ENCODE results near the gene TTC34.

The TTC34 gene

DNA sequence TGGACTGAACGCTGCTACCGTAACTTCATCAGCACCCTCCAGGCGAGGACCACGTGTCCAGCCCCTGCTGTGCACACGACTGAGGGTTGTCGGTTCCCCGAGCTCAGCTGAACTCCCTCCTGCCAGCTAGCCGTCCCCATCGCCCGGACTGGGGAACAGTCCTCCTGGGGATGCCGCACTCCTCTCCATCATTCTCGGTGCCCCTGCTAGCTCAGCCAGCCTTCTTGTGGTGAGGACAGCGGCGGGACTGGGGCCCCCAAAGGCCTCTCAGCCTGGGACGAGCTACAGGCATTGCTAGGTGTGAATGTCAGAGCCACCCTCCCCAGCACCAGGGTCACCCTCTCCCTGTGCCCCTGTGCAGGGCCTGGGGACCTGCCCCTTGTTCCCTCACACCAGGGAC is 8.8 kb upstream of the TTC34 start:
- Mint-ChIP-seq H3K4me3 (no peak overlapping the region), H3K4me1 (no peaks in the 10 kb centered on the region)

GRCh38 chr1:2809656-2810055 is 8.2 kb upstream of the TTC34 start:
- CTCF ChIA-PET: no interaction called here
- no peaks in the 10 kb centered on the region for H3K4me1 Mint-ChIP-seq
- H3K27ac Mint-ChIP-seq: no peak overlapping the region
- H3K4me3 Mint-ChIP-seq: no peak overlapping the region
- peaks cover 4% of the 10 kb centered on the region for H3K27me3 Mint-ChIP-seq
- H3K9me3 Mint-ChIP-seq: no peaks in the 10 kb centered on the region
- DNase-seq: no peak
- no peaks in the 10 kb centered on the region for H3K36me3 Mint-ChIP-seq

More for the DNA sequence above, 8.8 kb upstream of the TTC34 start:
- Mint-ChIP-seq H3K36me3 (no peaks in the 10 kb centered on the region), H3K27ac (no peak overlapping the region), H3K27me3 (peaks cover 4% of the 10 kb centered on the region), H3K9me3 (no peaks in the 10 kb centered on the region)
- no peak for DNase-seq
- CTCF ChIA-PET: no interaction called here

GRCh38 chr1:2808831-2809605 is 7.5 kb upstream of the TTC34 start:
- CTCF ChIA-PET: no interaction called here
- H3K36me3 Mint-ChIP-seq: no peaks in the 10 kb centered on the region
- H3K27ac Mint-ChIP-seq: no peak overlapping the region
- DNase-seq: no peak
- H3K27me3 Mint-ChIP-seq: peaks cover 4% of the 10 kb centered on the region
- no peaks in the 10 kb centered on the region for H3K9me3 Mint-ChIP-seq
- no peaks in the 10 kb centered on the region for H3K4me1 Mint-ChIP-seq
- H3K4me3 Mint-ChIP-seq: no peak overlapping the region

DNA sequence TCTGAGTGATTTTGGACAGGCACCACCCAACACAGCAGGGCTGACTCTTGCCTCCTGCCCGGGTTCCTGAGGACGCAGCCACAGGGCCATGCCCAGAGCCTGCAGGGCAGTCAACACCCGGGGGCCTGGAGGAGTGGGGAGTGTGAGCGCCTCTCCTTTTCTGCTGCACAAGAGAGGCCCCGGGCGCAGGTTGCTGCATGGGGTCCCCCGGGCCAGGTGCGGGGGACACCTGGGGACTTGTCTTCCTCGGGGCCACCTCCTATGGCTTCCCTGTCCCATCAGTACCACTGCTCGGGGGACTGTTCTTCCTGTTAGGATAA is 6.9 kb upstream of the TTC34 start:
- peaks cover 4% of the 10 kb centered on the region for H3K27me3 Mint-ChIP-seq
- H3K9me3 Mint-ChIP-seq: no peaks in the 10 kb centered on the region

DNA sequence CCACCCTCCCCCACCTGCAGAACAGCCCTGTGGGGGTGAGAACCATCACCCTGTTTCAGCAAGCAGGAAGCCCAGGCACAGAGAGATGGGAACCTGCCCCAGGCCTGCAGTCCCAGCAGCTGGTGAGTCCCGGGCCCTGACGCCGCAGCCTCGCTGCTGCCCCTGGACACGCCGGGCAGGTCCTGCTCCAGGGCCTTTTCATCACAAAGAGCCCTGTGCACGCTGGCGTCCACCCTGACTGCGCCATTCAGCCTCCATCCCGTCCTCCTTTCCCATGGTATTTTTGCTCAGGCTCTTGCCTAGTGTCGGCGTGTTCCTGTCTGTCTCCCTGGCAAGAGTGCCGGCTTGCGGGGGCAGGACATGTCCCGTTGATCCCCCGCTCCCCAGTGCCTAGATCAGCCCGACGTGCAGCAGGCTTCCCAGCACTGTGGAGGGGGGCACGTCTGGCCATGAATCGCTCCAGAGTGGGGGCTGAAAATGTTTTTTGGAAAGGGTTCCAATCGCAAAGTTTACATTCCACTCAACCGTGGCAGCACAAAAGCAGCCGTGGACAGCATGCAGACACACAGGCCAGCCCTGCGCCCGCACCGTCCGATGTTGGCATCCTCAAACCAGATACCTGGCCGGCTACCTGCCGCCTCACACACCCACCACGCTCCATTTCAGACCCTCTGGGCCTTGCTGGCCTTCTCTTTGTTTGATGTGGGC is 6.3 kb upstream of the TTC34 start:
- CTCF ChIA-PET: no interaction called here
- DNase-seq: no peak
- Mint-ChIP-seq H3K4me1 (no peaks in the 10 kb centered on the region), H3K27me3 (peaks cover 4% of the 10 kb centered on the region), H3K36me3 (no peaks in the 10 kb centered on the region), H3K4me3 (no peak overlapping the region), H3K9me3 (no peaks in the 10 kb centered on the region), H3K27ac (no peak overlapping the region)

More for the DNA sequence above, 6.9 kb upstream of the TTC34 start:
- Mint-ChIP-seq H3K4me1 (no peaks in the 10 kb centered on the region), H3K36me3 (no peaks in the 10 kb centered on the region), H3K27ac (no peak overlapping the region), H3K4me3 (no peak overlapping the region)
- DNase-seq: no peak
- CTCF ChIA-PET: no interaction called here

GRCh38 chr1:2807036-2807435 is 5.5 kb upstream of the TTC34 start:
- DNase-seq: no peak
- Mint-ChIP-seq H3K9me3 (no peaks in the 10 kb centered on the region), H3K27me3 (peaks cover 4% of the 10 kb centered on the region), H3K4me3 (no peak overlapping the region), H3K27ac (no peak overlapping the region), H3K4me1 (no peaks in the 10 kb centered on the region), H3K36me3 (no peaks in the 10 kb centered on the region)
- CTCF ChIA-PET: no interaction called here

DNA sequence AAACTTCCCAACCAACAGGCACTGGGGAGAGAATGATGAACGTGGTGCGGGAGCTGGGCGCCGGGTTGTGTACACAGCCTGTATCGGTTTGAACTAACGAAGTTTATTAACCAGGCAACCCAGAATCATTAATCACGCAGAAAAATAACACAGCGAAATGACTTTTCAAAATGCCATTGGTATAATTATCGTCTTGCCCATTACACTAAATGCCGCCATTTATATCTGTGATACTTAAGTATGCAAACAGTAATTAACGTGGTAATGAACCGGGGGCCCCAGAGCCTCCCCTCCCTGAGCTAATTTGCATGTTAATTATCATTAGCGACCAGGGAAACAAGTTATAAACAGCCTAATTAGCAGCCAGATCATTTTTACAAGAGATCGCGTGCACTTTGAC is 5.1 kb upstream of the TTC34 start:
- DNase-seq: no peak
- CTCF ChIA-PET: no interaction called here
- no peaks in the 10 kb centered on the region for H3K4me1 Mint-ChIP-seq
- no peaks in the 10 kb centered on the region for H3K9me3 Mint-ChIP-seq
- no peaks in the 10 kb centered on the region for H3K36me3 Mint-ChIP-seq
- peaks cover 4% of the 10 kb centered on the region for H3K27me3 Mint-ChIP-seq
- H3K4me3 Mint-ChIP-seq: no peak overlapping the region
- no peak overlapping the region for H3K27ac Mint-ChIP-seq

DNA sequence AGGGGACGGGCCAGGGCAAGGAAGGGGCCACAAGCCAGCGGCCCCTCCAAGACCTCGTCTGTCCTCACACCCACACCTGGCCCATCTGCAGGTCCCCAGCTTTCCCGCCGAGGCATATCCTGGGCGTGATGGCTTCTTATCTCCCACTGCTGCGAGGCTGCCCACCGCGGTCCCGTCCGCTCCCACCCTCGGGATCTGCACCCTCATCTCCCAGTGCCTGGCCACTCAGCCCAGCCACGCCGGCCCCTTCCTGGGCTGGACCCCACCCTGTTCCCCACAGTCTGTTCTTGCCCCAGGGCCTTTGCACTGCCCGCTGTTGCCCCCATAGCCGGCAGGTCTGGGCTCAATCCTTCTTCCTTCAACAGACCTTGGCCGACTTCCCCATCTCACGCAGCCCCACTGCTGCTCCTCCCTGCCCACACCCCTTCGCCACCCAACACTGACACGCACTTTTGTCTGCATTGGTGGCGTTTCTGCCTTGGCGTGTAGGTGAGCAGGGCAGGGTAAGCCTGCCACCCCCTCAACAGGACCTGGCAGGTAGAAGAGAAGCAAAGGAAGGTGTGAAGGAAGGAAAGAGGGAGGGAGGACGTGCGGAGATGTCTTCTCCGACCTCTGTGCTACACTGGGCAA is 4.4 kb upstream of the TTC34 start:
- Mint-ChIP-seq H3K4me3 (no peak overlapping the region), H3K4me1 (peaks cover 3% of the 10 kb centered on the region), H3K27ac (no peak overlapping the region), H3K27me3 (peaks cover 4% of the 10 kb centered on the region), H3K9me3 (no peaks in the 10 kb centered on the region), H3K36me3 (no peaks in the 10 kb centered on the region)
- no peak for DNase-seq
- CTCF ChIA-PET: no interaction called here

- DNase-seq: no peak
- Mint-ChIP-seq H3K4me1 (peaks cover 3% of the 10 kb centered on the region), H3K27me3 (peaks cover 4% of the 10 kb centered on the region), H3K27ac (no peak overlapping the region), H3K4me3 (no peak overlapping the region), H3K36me3 (no peaks in the 10 kb centered on the region), H3K9me3 (no peaks in the 10 kb centered on the region)
- CTCF ChIA-PET: no interaction called here
These were observed 3.3 kb upstream of the TTC34 start for GRCh38 chr1:2804628-2805351.

GRCh38 chr1:2803931-2804627 is 2.6 kb upstream of the TTC34 start:
- no peak overlapping the region for H3K4me3 Mint-ChIP-seq
- CTCF ChIA-PET: no interaction called here
- no peaks in the 10 kb centered on the region for H3K36me3 Mint-ChIP-seq
- DNase-seq: no peak
- H3K9me3 Mint-ChIP-seq: no peaks in the 10 kb centered on the region
- peaks cover 4% of the 10 kb centered on the region for H3K27me3 Mint-ChIP-seq
- H3K4me1 Mint-ChIP-seq: peaks cover 3% of the 10 kb centered on the region
- no peak overlapping the region for H3K27ac Mint-ChIP-seq

DNA sequence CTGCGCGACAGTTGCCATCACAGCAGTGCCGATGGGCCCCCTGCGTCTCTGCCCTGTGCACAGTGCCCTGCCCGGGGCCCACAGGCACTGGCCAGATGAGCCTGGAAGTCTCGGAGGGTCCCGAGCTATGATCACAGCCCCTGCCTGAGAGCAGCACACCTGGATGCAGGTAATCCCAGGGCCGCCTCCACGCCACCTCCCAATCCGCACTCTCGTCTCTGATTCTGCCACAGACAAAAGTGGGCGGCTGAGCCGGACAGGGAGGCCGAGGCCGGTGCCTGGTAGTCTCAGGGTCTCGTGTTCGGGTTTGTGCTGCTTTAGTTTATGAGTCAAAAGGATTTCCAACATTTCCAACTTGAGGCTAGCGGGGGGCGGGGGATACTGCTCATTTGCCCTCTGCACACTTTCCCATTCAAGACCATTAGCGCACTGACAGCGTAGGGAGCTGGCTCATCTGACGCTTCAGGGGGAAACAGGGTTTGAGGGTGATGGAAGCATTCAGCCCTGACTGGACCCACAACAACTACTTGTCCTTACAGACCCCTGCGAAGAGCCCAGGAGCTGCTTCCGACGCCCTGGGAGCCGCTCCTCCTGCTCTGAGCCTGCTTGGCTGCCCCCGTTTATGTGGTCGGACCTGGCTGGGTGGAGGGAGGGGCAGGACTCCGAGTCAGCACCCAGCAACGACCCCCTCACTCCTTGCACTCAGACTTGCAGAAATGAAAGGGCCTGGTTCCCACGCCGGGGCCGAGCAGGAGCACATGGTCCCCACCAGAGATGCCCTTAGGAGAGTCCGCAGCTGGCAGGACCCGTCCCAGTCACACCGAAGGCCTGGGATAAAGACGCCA is 1.8 kb upstream of the TTC34 start:
- CTCF ChIA-PET: no interaction called here
- no peak overlapping the region for H3K27ac Mint-ChIP-seq
- H3K9me3 Mint-ChIP-seq: no peaks in the 10 kb centered on the region
- H3K36me3 Mint-ChIP-seq: no peaks in the 10 kb centered on the region
- no peak for DNase-seq
- H3K4me3 Mint-ChIP-seq: no peak overlapping the region
- H3K27me3 Mint-ChIP-seq: peaks cover 4% of the 10 kb centered on the region
- peaks cover 3% of the 10 kb centered on the region for H3K4me1 Mint-ChIP-seq

DNA sequence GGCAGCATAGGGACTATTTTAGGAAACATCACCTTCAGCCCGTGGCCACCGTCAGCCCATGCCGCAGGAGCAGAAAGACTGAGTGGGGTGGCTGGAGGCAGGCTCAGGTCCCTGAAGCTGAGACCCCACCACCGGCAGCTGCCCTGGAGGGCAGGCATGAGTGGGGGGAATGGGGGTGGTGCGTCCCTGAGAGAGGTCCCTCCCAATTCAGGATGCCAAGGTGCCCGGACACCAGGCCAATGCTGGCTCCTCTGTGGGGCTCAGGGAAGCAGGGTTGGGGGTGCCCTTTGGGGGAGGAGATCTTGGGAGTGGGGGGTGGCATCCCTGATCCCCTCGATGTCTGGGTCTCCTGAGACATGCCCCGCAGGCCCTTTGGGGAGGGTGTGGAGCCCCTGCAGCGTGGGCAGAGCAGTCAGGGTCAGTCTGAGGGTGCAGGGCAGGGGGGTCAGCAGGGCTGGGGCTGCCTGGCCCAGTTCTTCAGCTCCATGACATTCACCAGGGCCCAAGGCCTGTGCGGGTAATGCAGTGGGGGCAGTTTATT is 998 bp upstream of the TTC34 start:
- Mint-ChIP-seq H3K4me3 (no peak overlapping the region), H3K4me1 (peaks cover 3% of the 10 kb centered on the region), H3K27me3 (peaks cover 9% of the 10 kb centered on the region), H3K36me3 (no peaks in the 10 kb centered on the region), H3K27ac (no peak overlapping the region), H3K9me3 (no peaks in the 10 kb centered on the region)
- DNase-seq: no peak
- CTCF ChIA-PET: no interaction called here

DNA sequence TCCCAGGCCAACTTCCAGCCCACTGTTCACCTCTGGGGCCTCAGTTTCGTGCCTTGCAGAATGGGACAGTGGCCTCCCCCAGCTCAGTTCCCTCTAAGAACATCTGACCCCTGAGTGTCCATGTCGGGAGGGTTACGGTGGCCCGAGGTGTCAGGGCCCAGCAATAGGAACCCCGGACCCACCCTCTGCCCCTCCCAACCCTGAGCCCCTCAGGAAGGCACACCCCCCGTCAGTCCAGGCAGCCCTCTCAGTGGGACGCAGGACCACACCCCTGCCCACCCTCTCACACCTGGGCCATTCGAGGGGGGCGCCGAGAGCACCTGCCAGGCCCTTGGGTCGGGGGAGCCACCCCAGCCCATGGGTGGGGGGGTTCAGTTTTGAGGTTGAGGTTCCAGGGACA is 447 bp downstream of the TTC34 start:
- CTCF ChIA-PET: interaction anchor here (0.6 to 2.1 kb wide), 4 partner anchors 14 to 419 kb away, joined by 3 to 6 read pairs (median 4); no protein-coding TSS in a partner anchor
- H3K27ac Mint-ChIP-seq: no peak overlapping the region
- H3K9me3 Mint-ChIP-seq: peaks cover 2% of the 10 kb centered on the region
- no peak overlapping the region for H3K4me3 Mint-ChIP-seq
- H3K36me3 Mint-ChIP-seq: no peaks in the 10 kb centered on the region
- peaks cover 16% of the 10 kb centered on the region for H3K27me3 Mint-ChIP-seq
- H3K4me1 Mint-ChIP-seq: peaks cover 3% of the 10 kb centered on the region
- DNase-seq: no peak

Data from activated naive CD4-positive, alpha-beta T cell treated with anti-CD3 and anti-CD28 coated beads, Interleukin-2, amount 10 ng/mL, durations not matched to agents 7 days and 5 days (primary cell).